Measurements from ENCODE around the gene IRF7.

IRF7 gene

DNA sequence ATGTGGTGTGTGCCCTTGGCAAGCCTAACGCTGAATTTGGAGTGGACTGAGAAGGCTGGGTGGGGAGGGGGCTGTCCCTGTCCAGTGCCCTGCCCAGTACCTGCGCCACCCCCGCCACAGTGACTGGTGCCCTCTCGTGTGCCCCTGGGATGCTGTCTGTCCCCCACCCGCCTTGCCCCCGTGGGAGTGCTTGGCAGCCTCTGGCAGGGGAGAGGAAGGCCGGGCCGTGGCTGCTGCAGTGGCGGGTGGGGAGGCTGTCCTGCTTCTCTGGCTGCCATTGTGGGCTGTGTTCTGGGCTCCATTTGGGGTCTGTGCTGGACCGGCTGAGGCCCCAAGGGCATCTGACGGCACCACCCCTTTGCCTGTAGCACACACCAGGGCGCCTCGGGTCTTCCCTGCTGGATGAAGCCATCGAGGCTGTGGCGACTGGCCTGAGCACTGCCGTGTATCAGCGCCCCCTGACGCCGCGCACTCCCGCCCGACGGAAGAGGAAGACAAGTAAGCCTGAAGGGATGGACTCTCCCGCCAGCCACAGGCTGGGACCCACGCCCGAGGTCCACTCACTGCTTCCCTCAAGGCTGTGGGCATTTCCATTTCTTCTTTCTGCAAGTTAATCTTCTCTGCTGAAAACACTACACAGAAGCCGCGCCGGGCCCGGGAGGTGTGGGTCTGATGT, 17.6 kb downstream of the IRF7 start:
- H3K27ac Mint-ChIP-seq = no peak overlapping the region
- CTCF ChIA-PET = no interaction called here

DNA sequence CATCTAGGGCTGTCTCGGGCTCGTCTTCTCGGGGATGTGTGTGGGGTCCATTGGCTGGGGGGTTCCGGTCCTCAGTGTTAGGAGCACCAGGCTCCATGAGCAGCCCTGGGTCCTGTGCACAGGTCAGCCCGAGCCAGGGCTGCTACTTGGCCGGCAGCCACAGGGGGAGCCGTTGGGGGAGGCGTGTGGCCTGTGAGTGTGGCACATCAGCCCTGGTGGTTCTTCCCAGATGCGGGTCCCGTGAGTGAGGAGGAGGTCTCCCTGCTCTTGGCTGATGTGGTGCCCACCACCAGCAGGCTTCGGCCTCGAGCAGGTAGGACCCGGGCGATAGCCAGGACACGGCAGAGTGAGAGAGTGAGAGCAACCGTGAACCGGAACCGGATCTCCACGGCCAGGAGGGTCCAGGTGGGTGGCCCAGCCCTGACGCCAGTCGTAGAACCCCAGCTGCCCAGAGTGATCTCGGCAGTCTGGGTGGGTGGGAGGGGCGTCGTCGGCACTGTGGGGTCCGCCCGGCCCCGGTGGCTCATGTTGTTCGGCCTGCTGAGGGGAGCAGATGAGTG, 18.5 kb downstream of the IRF7 start:
- no peak overlapping the region for H3K27ac Mint-ChIP-seq
- no peaks in the 10 kb centered on the region for H3K27me3 Mint-ChIP-seq
- no peaks in the 10 kb centered on the region for H3K9me3 Mint-ChIP-seq
- H3K36me3 Mint-ChIP-seq = peaks cover 50% of the 10 kb centered on the region
- CTCF ChIA-PET = no interaction called here
- H3K4me1 Mint-ChIP-seq = peaks cover 10% of the 10 kb centered on the region
- DNase-seq = no peak
- H3K4me3 Mint-ChIP-seq = no peak overlapping the region

More for the DNA sequence above, 17.6 kb downstream of the IRF7 start:
- Mint-ChIP-seq H3K27me3 (no peaks in the 10 kb centered on the region), H3K4me3 (no peak overlapping the region), H3K36me3 (peaks cover 41% of the 10 kb centered on the region), H3K9me3 (no peaks in the 10 kb centered on the region), H3K4me1 (peaks cover 10% of the 10 kb centered on the region)
- no peak for DNase-seq

DNA sequence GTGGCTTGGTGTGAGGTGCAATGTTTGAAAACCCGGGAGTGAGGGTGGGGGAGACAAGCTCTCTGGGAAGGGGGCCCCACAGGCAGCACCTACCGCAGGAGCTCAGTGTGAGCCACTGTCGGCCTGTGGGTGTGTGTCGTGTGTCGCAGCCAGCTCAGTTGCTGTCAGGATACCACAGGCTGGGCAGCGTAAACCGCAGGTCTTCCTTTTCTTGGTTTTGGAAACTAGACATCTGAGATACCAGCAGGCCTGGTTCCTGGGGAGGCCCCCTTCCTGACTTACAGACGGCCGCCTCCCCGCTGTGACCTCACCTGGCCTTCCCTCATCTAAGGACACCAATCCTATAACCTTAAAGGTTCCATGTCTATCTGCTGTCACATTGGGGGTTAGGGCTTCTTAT, 19.4 kb downstream of the IRF7 start:
- H3K4me1 Mint-ChIP-seq = peaks cover 10% of the 10 kb centered on the region
- no peak for DNase-seq
- no peaks in the 10 kb centered on the region for H3K9me3 Mint-ChIP-seq
- CTCF ChIA-PET = interaction anchor here (1.6 kb wide), 1 partner anchor 42 kb away, joined by 5 read pairs; no protein-coding TSS in a partner anchor
- no peak overlapping the region for H3K4me3 Mint-ChIP-seq
- peaks cover 48% of the 10 kb centered on the region for H3K36me3 Mint-ChIP-seq
- peak overlapping the region; percentile 64 for H3K27ac Mint-ChIP-seq
- no peaks in the 10 kb centered on the region for H3K27me3 Mint-ChIP-seq

DNA sequence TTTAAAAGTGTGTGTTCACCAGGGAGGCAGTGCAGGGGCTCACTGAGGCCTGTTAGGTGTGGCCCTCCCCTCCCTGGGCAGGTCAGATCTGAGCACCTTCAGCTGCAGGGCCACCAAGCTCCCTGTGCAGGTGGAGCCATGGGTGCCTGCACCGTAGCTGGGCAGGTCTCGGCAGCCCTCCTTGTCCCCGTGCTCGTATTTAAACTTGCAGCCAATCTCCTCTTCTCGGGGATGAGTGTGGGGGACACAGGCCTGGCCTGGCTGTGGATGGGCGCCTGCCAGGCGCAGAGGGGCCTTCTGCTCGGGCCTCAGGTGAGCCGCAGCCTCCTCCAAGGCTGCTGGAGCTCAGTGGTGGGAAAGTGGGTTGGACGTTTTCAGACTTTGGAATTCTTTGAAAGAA, 20.4 kb downstream of the IRF7 start:
- Mint-ChIP-seq H3K27ac (no peak overlapping the region), H3K4me3 (no peak overlapping the region), H3K9me3 (no peaks in the 10 kb centered on the region), H3K27me3 (no peaks in the 10 kb centered on the region), H3K36me3 (peaks cover 54% of the 10 kb centered on the region), H3K4me1 (peaks cover 11% of the 10 kb centered on the region)
- DNase-seq = no peak
- CTCF ChIA-PET = interaction anchor here (1.6 kb wide), 1 partner anchor 41 kb away, joined by 5 read pairs; no protein-coding TSS in a partner anchor

DNA sequence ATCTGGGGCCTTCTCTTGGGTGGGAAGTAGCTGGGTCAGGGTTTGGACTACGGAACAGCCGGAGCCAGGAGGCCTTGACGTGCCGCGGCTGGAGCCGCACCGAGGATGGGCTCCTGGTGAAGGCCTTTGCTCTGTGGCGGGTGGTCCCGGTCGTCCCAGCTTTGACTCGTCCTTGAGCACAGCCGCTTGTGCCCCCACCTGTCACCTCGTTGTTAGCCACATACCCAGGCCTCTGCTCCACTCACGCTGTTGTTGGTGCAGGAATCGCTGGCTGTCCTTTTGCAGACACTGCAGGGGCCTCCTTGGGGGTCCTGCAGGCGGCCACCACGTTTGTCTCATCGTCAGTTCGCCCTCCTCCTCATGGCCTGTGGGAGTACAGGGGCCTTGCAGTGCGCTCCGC, 22.4 kb downstream of the IRF7 start:
- no peak overlapping the region for H3K27ac Mint-ChIP-seq
- H3K36me3 Mint-ChIP-seq = peaks cover 66% of the 10 kb centered on the region
- CTCF ChIA-PET = no interaction called here

DNA sequence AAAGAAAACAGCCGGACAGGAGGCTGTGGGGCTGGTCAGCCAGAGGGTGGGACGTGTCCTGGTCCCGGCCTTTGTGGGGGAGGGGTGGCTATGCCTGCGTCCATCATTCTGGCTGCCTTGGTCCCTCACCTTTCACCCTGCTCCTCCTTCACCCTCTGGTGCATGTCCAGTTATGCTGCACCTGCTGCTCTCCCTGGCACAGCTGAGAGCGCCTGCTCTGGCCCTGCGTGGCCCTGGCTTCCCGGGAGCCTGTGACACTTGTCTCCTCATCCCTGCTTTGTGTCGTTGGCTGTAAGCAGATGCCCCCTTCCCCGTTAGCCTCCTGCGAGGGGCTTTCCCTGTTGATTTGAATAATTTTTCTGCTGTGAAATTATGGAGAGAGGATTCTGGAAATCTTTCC, 22.8 kb downstream of the IRF7 start:
- no peaks in the 10 kb centered on the region for H3K27me3 Mint-ChIP-seq
- no peak overlapping the region for H3K4me3 Mint-ChIP-seq
- peaks cover 70% of the 10 kb centered on the region for H3K36me3 Mint-ChIP-seq
- peak overlapping the region; percentile 42 for H3K27ac Mint-ChIP-seq
- DNase-seq = no peak
- CTCF ChIA-PET = no interaction called here
- H3K9me3 Mint-ChIP-seq = no peaks in the 10 kb centered on the region
- H3K4me1 Mint-ChIP-seq = peaks cover 25% of the 10 kb centered on the region

More for the DNA sequence above, 22.4 kb downstream of the IRF7 start:
- no peaks in the 10 kb centered on the region for H3K27me3 Mint-ChIP-seq
- no peak overlapping the region for H3K4me3 Mint-ChIP-seq
- peaks cover 21% of the 10 kb centered on the region for H3K4me1 Mint-ChIP-seq
- no peak for DNase-seq
- no peaks in the 10 kb centered on the region for H3K9me3 Mint-ChIP-seq

DNA sequence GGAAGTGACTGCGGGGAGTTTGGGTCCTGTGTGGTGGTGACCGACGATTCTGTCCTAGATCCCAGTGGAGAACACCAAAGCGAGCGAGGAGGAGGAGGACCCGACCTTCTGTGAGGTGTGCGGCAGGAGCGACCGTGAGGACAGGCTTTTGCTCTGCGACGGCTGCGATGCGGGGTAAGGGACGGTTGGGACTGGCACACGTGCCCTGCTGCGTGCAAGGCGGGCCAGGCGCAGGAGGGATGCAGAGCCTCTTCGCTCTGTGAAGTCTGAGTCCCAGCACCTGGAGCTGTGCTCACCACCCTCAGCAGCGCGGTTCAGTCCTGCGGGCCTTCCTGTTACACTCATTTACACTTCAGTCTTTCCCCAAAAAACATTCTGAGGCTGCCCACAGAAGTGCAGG, 23.2 kb downstream of the IRF7 start:
- CTCF ChIA-PET = no interaction called here
- peaks cover 74% of the 10 kb centered on the region for H3K36me3 Mint-ChIP-seq
- no peak overlapping the region for H3K27ac Mint-ChIP-seq
- no peak for DNase-seq
- H3K4me3 Mint-ChIP-seq = no peak overlapping the region
- no peaks in the 10 kb centered on the region for H3K9me3 Mint-ChIP-seq
- H3K4me1 Mint-ChIP-seq = peaks cover 29% of the 10 kb centered on the region
- no peaks in the 10 kb centered on the region for H3K27me3 Mint-ChIP-seq

DNA sequence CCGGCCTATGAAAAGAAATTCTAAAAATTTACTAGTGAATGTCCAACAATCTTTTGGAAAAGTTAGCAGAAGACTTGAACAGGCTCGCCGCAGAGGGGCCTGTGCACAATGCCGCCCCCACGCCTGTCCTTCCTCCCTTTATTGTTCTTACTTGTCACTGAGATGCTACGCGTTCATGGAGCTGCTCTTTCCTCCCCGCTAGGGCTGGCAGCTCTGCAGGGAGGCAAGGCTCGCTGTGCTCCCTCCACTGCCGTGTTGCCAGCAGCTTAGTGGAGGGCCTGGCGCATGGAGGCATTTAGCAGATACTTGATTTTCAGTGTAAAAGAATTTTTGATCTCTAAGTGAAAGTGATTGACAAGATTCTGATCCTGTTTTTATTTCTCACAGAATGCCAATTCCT, 24.8 kb downstream of the IRF7 start:
- Mint-ChIP-seq H3K4me3 (no peak overlapping the region), H3K27me3 (no peaks in the 10 kb centered on the region), H3K4me1 (peaks cover 37% of the 10 kb centered on the region), H3K36me3 (peaks cover 71% of the 10 kb centered on the region), H3K9me3 (no peaks in the 10 kb centered on the region), H3K27ac (peak overlapping the region; percentile 52)
- CTCF ChIA-PET = no interaction called here
- DNase-seq = no peak

DNA sequence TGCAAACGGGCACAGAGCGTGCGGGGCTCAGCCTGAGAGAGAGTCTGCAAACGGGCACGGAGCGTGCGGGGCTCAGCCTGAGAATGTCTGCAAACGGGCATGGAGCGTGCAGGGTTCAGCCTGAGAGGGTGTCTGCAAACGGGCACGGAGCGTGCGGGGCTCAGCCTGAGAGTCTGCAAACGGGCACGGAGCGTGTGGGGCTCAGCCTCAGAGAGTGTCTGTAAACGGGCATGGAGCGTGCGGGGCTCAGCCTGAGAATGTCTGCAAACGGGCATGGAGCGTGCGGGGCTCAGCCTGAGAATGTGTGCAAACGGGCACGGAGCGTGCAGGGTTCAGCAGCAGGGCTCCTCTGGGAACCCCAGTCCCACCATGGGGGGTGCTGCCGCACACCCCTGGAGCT, 26.0 kb downstream of the IRF7 start:
- Mint-ChIP-seq H3K9me3 (no peaks in the 10 kb centered on the region), H3K4me1 (peaks cover 35% of the 10 kb centered on the region), H3K27ac (no peak overlapping the region), H3K4me3 (no peak overlapping the region), H3K27me3 (no peaks in the 10 kb centered on the region), H3K36me3 (peaks cover 64% of the 10 kb centered on the region)
- no peak for DNase-seq
- CTCF ChIA-PET = no interaction called here

DNA sequence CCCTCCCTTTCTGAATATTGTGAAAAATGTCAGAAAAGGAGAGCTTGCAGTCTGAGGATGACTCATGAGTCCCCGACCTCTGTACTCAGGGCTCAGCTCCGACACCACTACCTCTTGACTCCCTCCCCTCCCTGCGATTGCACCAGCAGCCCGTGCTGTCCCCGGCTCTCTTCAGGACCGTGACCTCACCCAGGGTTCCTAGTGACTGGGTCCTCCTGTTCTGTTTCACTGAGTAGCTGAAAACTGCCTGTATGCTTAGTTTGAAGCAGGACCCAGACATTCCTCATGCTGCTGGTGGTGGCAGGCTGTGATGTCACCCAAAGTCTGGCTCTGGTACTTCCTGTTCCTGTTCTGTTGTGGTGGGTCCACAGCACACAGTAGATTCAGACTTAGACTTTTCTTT, 27.8 kb downstream of the IRF7 start:
- Mint-ChIP-seq H3K36me3 (peaks cover 62% of the 10 kb centered on the region), H3K27me3 (no peaks in the 10 kb centered on the region), H3K27ac (peak overlapping the region; percentile 99), H3K9me3 (no peaks in the 10 kb centered on the region), H3K4me3 (peak overlapping the region; percentile 60), H3K4me1 (peaks cover 35% of the 10 kb centered on the region)
- peak; percentile 80 for DNase-seq
- CTCF ChIA-PET = interaction anchor here (0.8 to 1.9 kb wide), 2 partner anchors 10 to 33 kb away, joined by 3 to 5 read pairs; no protein-coding TSS in a partner anchor

DNA sequence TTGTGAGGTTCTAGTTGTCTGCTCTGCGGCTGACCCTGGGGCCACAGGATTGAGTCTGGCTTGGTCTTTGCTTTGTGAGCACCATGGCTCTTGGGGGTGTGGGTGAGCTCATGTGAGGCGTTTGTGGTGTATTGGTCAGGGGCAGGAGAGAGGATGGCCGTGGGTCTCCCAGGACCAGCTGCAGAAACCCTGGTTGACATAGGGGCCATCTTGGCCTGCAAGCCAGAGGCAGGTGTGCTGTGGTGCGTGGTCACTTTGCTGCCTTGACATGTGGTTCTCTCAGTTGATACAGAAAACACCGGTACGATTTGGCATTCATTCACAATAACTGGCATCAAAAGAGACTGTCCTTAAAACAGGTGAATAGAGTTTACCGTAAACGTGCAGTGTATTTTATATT, 28.2 kb downstream of the IRF7 start:
- Mint-ChIP-seq H3K27ac (peak overlapping the region; percentile 99), H3K36me3 (peaks cover 59% of the 10 kb centered on the region), H3K9me3 (no peaks in the 10 kb centered on the region), H3K4me3 (peak overlapping the region; percentile 60), H3K27me3 (no peaks in the 10 kb centered on the region), H3K4me1 (peaks cover 35% of the 10 kb centered on the region)
- CTCF ChIA-PET = interaction anchor here (0.8 to 1.9 kb wide), 3 partner anchors 9 to 139 kb away, joined by 3 to 5 read pairs (median 4); no protein-coding TSS in a partner anchor
- no peak for DNase-seq

DNA sequence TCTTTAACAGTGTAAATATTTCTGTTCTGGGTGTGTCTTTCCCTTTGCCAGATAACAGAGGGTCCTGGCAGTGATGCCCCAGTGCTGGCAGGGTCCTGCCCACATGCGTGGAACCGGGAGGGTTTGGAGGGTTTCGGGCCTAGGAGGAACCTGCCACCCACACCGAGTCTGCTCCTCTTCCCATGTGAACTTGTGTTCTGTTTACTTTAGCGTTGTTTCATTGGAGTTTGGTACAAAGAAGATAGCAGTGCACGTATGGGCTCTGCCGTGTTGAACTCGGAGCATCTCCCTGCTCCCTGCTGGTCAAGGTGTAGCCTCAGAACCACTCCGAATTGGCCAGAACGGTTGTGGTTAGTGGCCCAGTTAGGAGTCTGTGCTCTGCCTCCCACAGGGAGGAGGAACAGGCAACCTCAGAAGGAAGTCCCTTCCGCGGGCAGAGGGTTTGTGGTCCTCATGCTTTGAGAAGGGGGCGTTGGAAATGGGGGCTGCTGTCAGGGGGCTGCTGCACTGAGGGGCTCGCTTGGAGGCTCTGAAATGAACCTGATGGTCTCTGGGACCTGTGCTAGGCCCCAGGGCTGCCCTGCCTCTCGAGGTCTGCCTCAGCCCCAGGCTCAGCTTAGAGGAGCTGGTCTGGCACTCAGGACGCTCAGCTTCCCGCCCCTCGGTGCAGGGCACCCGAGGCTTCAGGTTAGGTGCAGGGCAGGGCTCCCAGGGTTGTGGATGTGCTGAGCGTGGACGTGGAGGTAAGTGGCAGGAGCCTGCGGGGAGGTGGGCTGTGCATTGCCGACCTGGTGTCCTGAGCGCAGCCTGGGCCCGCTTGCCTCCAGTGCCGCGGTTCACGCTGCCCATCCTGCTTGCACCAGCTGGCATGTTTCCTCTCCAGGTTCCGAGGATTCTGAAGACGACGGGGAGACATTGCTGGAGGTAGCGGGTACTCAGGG, 29.1 kb downstream of the IRF7 start:
- H3K4me1 Mint-ChIP-seq = peaks cover 35% of the 10 kb centered on the region

DNA sequence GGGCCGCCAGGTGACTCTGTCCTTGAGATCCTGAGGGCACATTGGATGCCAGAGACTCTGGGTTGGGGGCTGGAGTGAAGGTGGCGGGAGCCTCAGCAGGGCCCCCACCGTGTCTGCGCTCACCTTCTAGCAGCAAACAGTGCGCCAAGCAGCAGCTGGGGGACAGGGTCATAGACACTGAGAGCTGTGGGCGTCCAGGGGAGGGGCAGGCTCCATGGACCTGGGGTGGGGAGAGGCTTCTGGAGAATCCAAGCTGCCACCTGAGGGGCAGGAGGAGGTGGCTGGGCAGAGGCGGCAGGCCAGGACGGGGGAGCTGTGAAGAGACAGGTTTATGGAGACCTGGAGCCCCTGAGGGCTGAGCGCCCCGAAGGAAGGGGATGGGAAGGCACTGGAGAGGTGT, 31.5 kb downstream of the IRF7 start:
- H3K27me3 Mint-ChIP-seq = no peaks in the 10 kb centered on the region
- H3K27ac Mint-ChIP-seq = no peak overlapping the region
- H3K4me1 Mint-ChIP-seq = peaks cover 43% of the 10 kb centered on the region
- DNase-seq = no peak
- CTCF ChIA-PET = no interaction called here
- H3K9me3 Mint-ChIP-seq = no peaks in the 10 kb centered on the region
- H3K4me3 Mint-ChIP-seq = no peak overlapping the region
- H3K36me3 Mint-ChIP-seq = peaks cover 46% of the 10 kb centered on the region

More for the DNA sequence above, 29.1 kb downstream of the IRF7 start:
- Mint-ChIP-seq H3K4me3 (no peak overlapping the region), H3K36me3 (peaks cover 59% of the 10 kb centered on the region), H3K27me3 (no peaks in the 10 kb centered on the region), H3K9me3 (no peaks in the 10 kb centered on the region), H3K27ac (peak overlapping the region; percentile 99)
- DNase-seq = no peak
- CTCF ChIA-PET = interaction anchor here (0.6 to 1.9 kb wide), 4 partner anchors 13 to 140 kb away, joined by 3 to 5 read pairs (median 4); no protein-coding TSS in a partner anchor

DNA sequence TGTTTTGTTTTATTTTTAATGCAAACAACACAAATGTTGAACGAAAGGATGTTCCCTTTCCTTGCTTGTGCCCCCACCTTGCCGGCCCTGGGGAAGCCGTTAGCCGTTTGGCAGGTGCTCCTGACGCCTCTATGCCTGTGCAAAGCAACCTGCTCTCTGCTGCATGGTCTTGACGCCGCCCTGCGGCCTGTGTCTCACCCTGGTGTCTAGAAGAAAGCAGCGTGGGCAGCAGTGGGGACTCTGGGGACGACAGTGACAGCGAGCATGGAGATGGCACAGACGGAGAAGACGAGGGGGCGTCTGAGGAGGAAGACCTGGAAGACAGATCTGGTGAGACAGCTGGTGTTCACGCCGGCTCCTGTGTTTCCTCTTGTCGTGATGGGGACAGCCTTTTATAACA, 34.0 kb downstream of the IRF7 start:
- Mint-ChIP-seq H3K36me3 (peaks cover 32% of the 10 kb centered on the region), H3K4me3 (no peak overlapping the region), H3K27me3 (no peaks in the 10 kb centered on the region), H3K9me3 (no peaks in the 10 kb centered on the region), H3K4me1 (peaks cover 41% of the 10 kb centered on the region), H3K27ac (no peak overlapping the region)
- DNase-seq = no peak
- CTCF ChIA-PET = no interaction called here

Measured in activated naive CD4-positive, alpha-beta T cell treated with anti-CD3 and anti-CD28 coated beads, Interleukin-2, amount 10 ng/mL, durations not matched to agents 7 days and 5 days (primary cell).